NCI-H2196 (cell line): ENCODE data around the gene TENT5C.

Experiments used
- DNase-seq: peaks from one replicate; lab custom pipeline; 2025; ENCODE audit not compliant: unreplicated experiment; lab: John Stamatoyannopoulos, UW

The TENT5C gene

GRCh38 chr1:117672756-117673155, 66.9 kb downstream of the TENT5C start:
- no peak for DNase-seq

DNA sequence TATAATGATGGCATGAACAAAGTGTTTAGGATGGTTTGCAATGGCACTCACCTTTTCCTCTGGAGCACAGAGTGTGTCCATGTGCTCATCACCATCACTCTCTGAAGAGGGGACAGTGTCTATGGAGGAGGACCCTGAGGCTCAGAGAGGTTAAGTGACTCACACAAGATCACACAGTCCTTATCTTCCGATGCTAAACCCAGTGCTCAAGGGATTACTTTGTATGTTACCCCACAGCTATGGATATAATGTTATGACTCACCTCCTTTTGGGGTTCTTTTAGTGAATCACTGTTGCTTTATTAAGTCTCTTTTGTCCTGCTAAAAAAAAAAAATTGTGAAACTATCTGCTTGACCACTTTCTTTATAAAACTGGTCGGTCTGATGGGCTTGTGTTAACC, 67.6 kb downstream of the TENT5C start:
- no peak for DNase-seq

- DNase-seq: no peak
These were observed 68.9 kb downstream of the TENT5C start for GRCh38 chr1:117674521-117675400.

- DNase-seq: no peak
These were observed 70.1 kb downstream of the TENT5C start for GRCh38 chr1:117675907-117676430.

DNA sequence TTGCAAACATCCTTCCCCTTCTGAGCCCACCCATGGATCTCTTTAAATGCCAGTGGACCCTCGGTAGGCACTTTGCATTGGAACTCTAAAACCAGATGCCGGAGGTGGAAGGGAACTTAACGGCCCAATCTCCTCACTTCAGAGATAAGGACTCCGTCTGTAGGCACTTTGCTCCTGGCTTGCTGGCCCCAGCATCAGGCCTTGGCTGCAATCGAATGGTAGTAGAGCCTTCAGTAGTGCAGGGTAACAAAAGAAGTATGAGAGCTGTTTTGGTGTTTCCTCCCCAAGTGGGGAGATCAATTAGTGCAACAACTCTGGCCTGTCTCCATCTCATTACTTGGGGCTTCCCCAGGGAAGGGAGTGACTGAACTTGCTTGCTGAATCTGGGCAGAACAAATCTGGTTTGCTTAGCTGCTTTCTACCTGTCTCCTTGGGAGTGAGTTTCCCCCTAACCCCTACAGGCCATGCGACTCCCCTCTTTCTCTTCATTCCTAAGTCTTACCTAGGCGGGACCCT, 70.8 kb downstream of the TENT5C start:
- no peak for DNase-seq
